A549 (cell line): ENCODE results near the gene RGS1.

Source experiments
- BHLHE40 ChIP-seq: IDR thresholded peaks from 2 replicates; pipeline ENCODE4 v1.6.1; 2012; ENCODE audit warnings: low read depth, low read length, inconsistent platforms
- CEBPB ChIP-seq, 2 experiments: fragments of >200 bp in 1 of 2; sonication (Bioruptor Twin) in 1 of 2; formaldehyde crosslinking in 1 of 2; IDR thresholded peaks; 2 replicates each; pipeline ENCODE4 v1.6.1; 2012 to 2016
- CTCF ChIP-seq: fragments of >200 bp; sonication (Bioruptor Twin); formaldehyde crosslinking; IDR thresholded peaks from 3 replicates; pipeline ENCODE4 v1.5.1; 2016
- KDM1A ChIP-seq: fragments of 200-600 bp; sonication (generic); IDR thresholded peaks from 2 replicates; pipeline ENCODE4 v1.6.1; 2016; ENCODE audit warnings: low read depth, mild to moderate bottlenecking
- PHF8 ChIP-seq: fragments of 200-600 bp; sonication (generic); IDR thresholded peaks from 2 replicates; pipeline ENCODE4 v1.6.1; 2016; ENCODE audit warnings: low read depth, mild to moderate bottlenecking, antibody characterized with exemption, moderate library complexity, borderline replicate concordance
- POLR2A ChIP-seq: IDR thresholded peaks from 2 replicates; pipeline ENCODE4 v1.6.1; 2012; ENCODE audit warnings: mild to moderate bottlenecking, low read length
- RCOR1 ChIP-seq: fragments of 150-350 bp; IDR thresholded peaks from 2 replicates; pipeline ENCODE4 v1.6.1; 2014; ENCODE audit warnings: antibody characterized with exemption, low read length, low read depth

- TF ChIP-seq POLR2A (no peak), CTCF (no peak), PHF8 (no peak), KDM1A (no peak), BHLHE40 (no peak), CEBPB (IDR thresholded peaks at IDR 0.05) (no peak), RCOR1 (no peak)
Observed at GRCh38 chr1:192601143-192601542, 25.6 kb downstream of the RGS1 start.
